D721Med (cell line): Measurements from ENCODE around the gene SLAMF8.

ENCODE experiments used
- DNase-seq: peaks from one replicate; pipeline ENCODE4 v3.0.0; 2011; ENCODE audit warnings: low spot score; ENCODE audit not compliant: insufficient read length
- FAIRE-seq: peaks from 2 replicates; lab custom pipeline; 2011; peaks lifted over from hg19 to GRCh38; lab: Jason Lieb, UNC
- CTCF ChIP-seq: IDR thresholded peaks from 2 replicates; pipeline ENCODE4 v1.5.1; 2012; ENCODE audit warnings: mild to moderate bottlenecking, control low read depth; ENCODE audit not compliant: insufficient read depth; ENCODE audit errors: missing control alignments

Gene SLAMF8

GRCh38 chr1:159879136-159879535, 52.5 kb downstream of the SLAMF8 start:
- no peak for DNase-seq
- no peak for FAIRE-seq
- TF ChIP-seq CTCF: no peak

- no peak for DNase-seq
- no peak for FAIRE-seq
- no peak for TF ChIP-seq CTCF
Measured at GRCh38 chr1:159879977-159880376, 53.3 kb downstream of the SLAMF8 start.

GRCh38 chr1:159880430-159880829, 53.8 kb downstream of the SLAMF8 start:
- no peak for DNase-seq
- FAIRE-seq: no peak
- TF ChIP-seq CTCF: no peak

GRCh38 chr1:159881622-159882526, 55.2 kb downstream of the SLAMF8 start:
- FAIRE-seq (no peak), DNase-seq (no peak)
- TF ChIP-seq CTCF: no peak

GRCh38 chr1:159882527-159882862, 55.8 kb downstream of the SLAMF8 start:
- DNase-seq: no peak
- no peak for TF ChIP-seq CTCF
- no peak for FAIRE-seq

GRCh38 chr1:159883134-159883533, 56.5 kb downstream of the SLAMF8 start:
- DNase-seq (no peak), FAIRE-seq (no peak)
- TF ChIP-seq CTCF: no peak

GRCh38 chr1:159884296-159884695, 57.6 kb downstream of the SLAMF8 start:
- DNase-seq (no peak), FAIRE-seq (no peak)
- TF ChIP-seq CTCF: no peak
